K562 (cell line): ENCODE data around the gene OR10C1. TPM values are rescaled to one million over a fixed set of nuclear protein-coding genes. Genes with fewer than 3 reads are reported as not detected.
A peak's percentile ranks its signal among the peaks of the same experiment; 100 is the strongest.

ENCODE experiments used
- ASH1L ChIP-seq: fragments of 450-650 bp; IDR thresholded peaks from 2 replicates; pipeline ENCODE4 v1.6.1; 2018; ENCODE audit warnings: borderline replicate concordance, mild to moderate bottlenecking, low read depth; ENCODE audit not compliant: partially characterized antibody
- BACH1 ChIP-seq: fragments of 200-800 bp; sonication (Bioruptor generic); IDR thresholded peaks from 2 replicates; pipeline ENCODE4 v1.6.1; 2016; ENCODE audit warnings: missing genetic modification characterization, missing compliant biosample characterization
- BRF1 ChIP-seq: IDR thresholded peaks from 3 replicates; pipeline ENCODE4 v1.6.1; 2011; ENCODE audit warnings: borderline replicate concordance, mild to moderate bottlenecking; ENCODE audit not compliant: insufficient read length; ENCODE audit errors: extremely low read depth
- CBFA2T3 ChIP-seq: fragments of 450-650 bp; IDR thresholded peaks from 2 replicates; pipeline ENCODE4 v1.6.1; 2017
- DEAF1 ChIP-seq: fragments of 450-650 bp; formaldehyde crosslinking; IDR thresholded peaks from 2 replicates; pipeline ENCODE4 v1.4.0; 2020; ENCODE audit warnings: mild to moderate bottlenecking, moderate library complexity
- E2F6 ChIP-seq, 2 experiments: IDR thresholded peaks; 2 replicates each; pipeline ENCODE4 v1.6.1; 2011; ENCODE audit warnings: borderline replicate concordance in 1 of 2, control low read depth in 1 of 2, low read depth in 1 of 2, low read length in 1 of 2, mild to moderate bottlenecking in 1 of 2, mixed read lengths in 1 of 2, moderate library complexity in 1 of 2; ENCODE audit not compliant: insufficient read depth in 1 of 2, insufficient read length in 1 of 2, poor library complexity in 1 of 2, severe bottlenecking in 1 of 2; ENCODE audit errors: extremely low read depth in 1 of 2
- FIP1L1 ChIP-seq: fragments of 200-400 bp; formaldehyde crosslinking; IDR thresholded peaks from 2 replicates; pipeline ENCODE4 v1.6.1; 2018; ENCODE audit warnings: mild to moderate bottlenecking, low read depth, low read length; ENCODE audit not compliant: poor library complexity, severe bottlenecking
- FOSL1 ChIP-seq: fragments of 200-800 bp; sonication (Bioruptor generic); conservative IDR thresholded peaks from 2 replicates; pipeline ENCODE4 v1.6.1; 2016; ENCODE audit warnings: missing genetic modification characterization, missing compliant biosample characterization
- GABPB2 ChIP-seq: fragments of 250-450 bp; sonication (Bioruptor Pico); conservative IDR thresholded peaks from 2 replicates; pipeline ENCODE4 v1.5.1; 2021; ENCODE audit warnings: mild to moderate bottlenecking
- MAFF ChIP-seq: IDR thresholded peaks from 2 replicates; pipeline ENCODE4 v1.6.1; 2012; ENCODE audit warnings: low read length, improper control_type of control experiment
- MAFG ChIP-seq: fragments of 450-650 bp; conservative IDR thresholded peaks from 2 replicates; pipeline ENCODE4 v1.6.1; 2016; ENCODE audit warnings: missing genetic modification characterization, missing compliant biosample characterization
- MAFK ChIP-seq: IDR thresholded peaks from 2 replicates; pipeline ENCODE4 v1.6.1; 2011; ENCODE audit warnings: low read length, improper control_type of control experiment
- NR2F6 ChIP-seq: fragments of 450-650 bp; formaldehyde crosslinking; IDR thresholded peaks from 2 replicates; pipeline ENCODE4 v1.4.0; 2020; ENCODE audit warnings: mild to moderate bottlenecking
- PRPF4 ChIP-seq: fragments of 200-400 bp; formaldehyde crosslinking; IDR thresholded peaks from one replicate; pipeline ENCODE4 v1.6.1; 2017; ENCODE audit warnings: low read length, low read depth, mild to moderate bottlenecking; ENCODE audit not compliant: insufficient read depth, poor library complexity, severe bottlenecking
- PYGO2 ChIP-seq: fragments of 450-650 bp; IDR thresholded peaks from 2 replicates; pipeline ENCODE4 v1.6.1; 2016; ENCODE audit warnings: mild to moderate bottlenecking, missing genetic modification characterization, moderate library complexity, missing compliant biosample characterization
- SMARCA5 ChIP-seq: fragments of 450-650 bp; IDR thresholded peaks from 2 replicates; pipeline ENCODE4 v1.6.1; 2016
- STAT6 ChIP-seq: sonication (generic); formaldehyde crosslinking; IDR thresholded peaks from 2 replicates; pipeline ENCODE4 v1.8.1; 2023; ENCODE audit warnings: mild to moderate bottlenecking, missing genetic modification reagents
- YY1 ChIP-seq, 3 experiments: IDR thresholded peaks; 2 replicates each; pipeline ENCODE4 v1.6.1; 2011; ENCODE audit warnings: low read length in 2 of 3, mild to moderate bottlenecking in 2 of 3, moderate library complexity in 2 of 3, borderline replicate concordance in 1 of 3, control low read depth in 1 of 3, low read depth in 1 of 3; ENCODE audit not compliant: insufficient read depth in 3 of 3, insufficient replicate concordance in 2 of 3, control insufficient read depth in 1 of 3, insufficient read length in 1 of 3; ENCODE audit errors: extremely low read depth in 1 of 3
- ZNF316 ChIP-seq: fragments of 450-650 bp; IDR thresholded peaks from 2 replicates; pipeline ENCODE4 v1.6.1; 2016
- ZNF354B ChIP-seq: fragments of 250-450 bp; sonication (Bioruptor Pico); IDR thresholded peaks from 2 replicates; pipeline ENCODE4 v1.4.0; 2020
- ZNF384 ChIP-seq: IDR thresholded peaks from 2 replicates; pipeline ENCODE4 v1.6.1; 2012; ENCODE audit warnings: low read depth, low read length, improper control_type of control experiment
- ZNF41 ChIP-seq: fragments of 250-450 bp; sonication (Bioruptor Pico); conservative IDR thresholded peaks from 2 replicates; pipeline ENCODE4 v1.4.0; 2020; ENCODE audit warnings: mild to moderate bottlenecking
- ZNF561 ChIP-seq: fragments of 450-650 bp; formaldehyde crosslinking; conservative IDR thresholded peaks from 2 replicates; pipeline ENCODE4 v1.4.0; 2020; ENCODE audit warnings: mild to moderate bottlenecking, moderate library complexity
- ZNF584 ChIP-seq: fragments of 200-800 bp; sonication (Bioruptor generic); IDR thresholded peaks from 2 replicates; pipeline ENCODE4 v1.6.1; 2016; ENCODE audit warnings: low read depth, mild to moderate bottlenecking, missing genetic modification characterization, missing compliant biosample characterization
- polyA plus RNA-seq, 8 experiments: library from polyadenylated mRNA; depleted of rRNA in 4 of 8; stranded (reverse) in 5 of 8; unstranded in 3 of 8; fragments of >200 nt; fragmentation: Nextera tagmentation in 2 of 8; fragmentation: Illumina TruSeq in 1 of 8; extraction: Ambion mirVana in 2 of 8; extraction: Trizol in 1 of 8; gene quantifications; 2 replicates each; pipeline versions ENCODE4 v1.2.1 to v1.2.3, GENCODE V29; 2011 to 2014; ENCODE audit warnings: inconsistent platforms in 1 of 8, missing spikeins in 1 of 8
- total RNA-seq, 7 experiments: library from RNA; depleted of rRNA in 6 of 7; stranded (reverse); fragments of >200 nt in 6 of 7; fragmentation: Illumina TruSeq in 2 of 7; extraction: Trizol in 2 of 7; gene quantifications; 2 replicates each; pipeline versions ENCODE4 v1.2.1 to v1.2.3, GENCODE V29; 2011 to 2021; ENCODE audit warnings: low replicate concordance in 1 of 7

The OR10C1 gene
- total and polyA plus RNA-seq, 9 of the 15 experiments (the other 6 are each of a cell fraction or from before 2014, with no cell fraction given): not detected

- no peak for TF ChIP-seq E2F6 (IDR thresholded peaks at IDR 0.05; ENCODE audit: borderline replicate concordance in 1 of 2, extremely low read depth in 1 of 2, insufficient read depth in 1 of 2, insufficient read length in 1 of 2, low read depth in 1 of 2, low read length in 1 of 2, poor library complexity in 1 of 2, severe bottlenecking in 1 of 2)
- TF ChIP-seq ASH1L: no peak
- TF ChIP-seq MAFF: peak; percentile 76; the same call in 1 of the 2 replicates
- no peak for TF ChIP-seq ZNF561
- no peak for TF ChIP-seq STAT6 (CRISPR knock-in tag)
- TF ChIP-seq DEAF1: 0 out of 2 replicates have a peak, but pooled peaks have one; percentile 3
- TF ChIP-seq ZNF316: peak; percentile 82
- TF ChIP-seq FIP1L1: no peak
- no peak for TF ChIP-seq NR2F6 (CRISPR knock-in tag)
- peak; percentile 71 for TF ChIP-seq MAFK
- TF ChIP-seq BRF1: no peak
- TF ChIP-seq ZNF354B: no peak
- TF ChIP-seq PYGO2 (tag): no peak
- no peak for TF ChIP-seq PRPF4
- TF ChIP-seq ZNF384: no peak
- no peak for TF ChIP-seq FOSL1 (tag)
- no peak for TF ChIP-seq YY1 (IDR thresholded peaks at IDR 0.05; ENCODE audit: borderline replicate concordance in 1 of 3, control insufficient read depth in 1 of 3, extremely low read depth in 1 of 3, insufficient read depth in 3 of 3, insufficient read length in 1 of 3, insufficient replicate concordance in 2 of 3, low read depth in 1 of 3, low read length in 2 of 3)
- TF ChIP-seq ZNF584 (CRISPR knock-in tag): no peak
- no peak for TF ChIP-seq ZNF41 (CRISPR knock-in tag)
- TF ChIP-seq BACH1 (tag): peak; percentile 73; the same call in 1 of the 2 replicates
- TF ChIP-seq MAFG (tag): peak; percentile 80
- TF ChIP-seq SMARCA5: no peak
- TF ChIP-seq GABPB2: no peak
- no peak for TF ChIP-seq CBFA2T3
Observed at GRCh38 chr6:29487660-29488059, 48.6 kb downstream of the OR10C1 start, which contains the start of gene MAS1L (continued).
